Hepatocyte (in vitro differentiated cells): ENCODE data around the gene C8A. TPM values are rescaled to one million over a fixed set of nuclear protein-coding genes. Genes with fewer than 3 reads are reported as not detected.

Source experiments
- DNase-seq: peaks from one replicate; pipeline ENCODE4 v3.0.0-alpha.2; 2016; ENCODE audit warnings: low spot score
- H2AFZ ChIP-seq: fragments of 200-600 bp; sonication (generic); 2 replicates; pipeline ENCODE4 v1.6.0; 2016; ENCODE audit warnings: antibody characterized with exemption, mild to moderate bottlenecking
- H3K27ac ChIP-seq: fragments of 200-600 bp; sonication (generic); 2 replicates; pipeline ENCODE4 v1.5.1; 2016; ENCODE audit warnings: mild to moderate bottlenecking
- H3K27me3 ChIP-seq: fragments of 200-600 bp; sonication (generic); 2 replicates; pipeline ENCODE4 v1.6.1; 2016
- H3K36me3 ChIP-seq: fragments of 200-600 bp; sonication (generic); replicated peaks from 2 replicates; pipeline ENCODE4 v1.5.1; 2016; ENCODE audit warnings: low read depth; ENCODE audit not compliant: insufficient read depth
- H3K4me1 ChIP-seq: fragments of 200-600 bp; sonication (generic); 2 replicates; pipeline ENCODE4 v1.5.1; 2016; ENCODE audit warnings: mild to moderate bottlenecking, moderate library complexity; ENCODE audit not compliant: insufficient read depth
- H3K4me2 ChIP-seq: fragments of 200-600 bp; sonication (generic); 2 replicates; pipeline ENCODE4 v1.6.0; 2016
- H3K4me3 ChIP-seq: fragments of 200-600 bp; sonication (generic); 2 replicates; pipeline ENCODE4 v1.5.1; 2016; ENCODE audit warnings: mild to moderate bottlenecking
- H3K79me2 ChIP-seq: fragments of 200-600 bp; sonication (generic); 2 replicates; pipeline ENCODE4 v1.6.0; 2017; ENCODE audit warnings: mild to moderate bottlenecking
- H3K9me2 ChIP-seq: fragments of 200-600 bp; sonication (generic); replicated peaks from 2 replicates; pipeline ENCODE4 v1.6.0; 2017; ENCODE audit warnings: mild to moderate bottlenecking; ENCODE audit not compliant: insufficient read depth
- H3K9me3 ChIP-seq: fragments of 200-600 bp; sonication (generic); 2 replicates; pipeline ENCODE4 v1.5.1; 2016; ENCODE audit warnings: low read depth, mild to moderate bottlenecking
- H4K20me1 ChIP-seq: fragments of 200-600 bp; sonication (generic); 2 replicates; pipeline ENCODE4 v1.6.0; 2016; ENCODE audit warnings: mild to moderate bottlenecking; ENCODE audit not compliant: insufficient read depth, poor library complexity, severe bottlenecking
- EZH2 ChIP-seq: fragments of 200-600 bp; sonication (generic); IDR thresholded peaks from 2 replicates; pipeline ENCODE4 v1.6.1; 2016; ENCODE audit warnings: antibody characterized with exemption, mild to moderate bottlenecking, borderline replicate concordance
- EZH2phosphoT487 ChIP-seq: fragments of 200-600 bp; sonication (generic); IDR thresholded peaks from one replicate; pipeline ENCODE4 v1.6.1; 2018; ENCODE audit warnings: antibody characterized with exemption, mild to moderate bottlenecking, low read depth, moderate library complexity; ENCODE audit not compliant: unreplicated experiment, severe bottlenecking
- WGBS: methylation state at CpG from one replicate; pipeline ENCODE4 v1.1.6; 2016; ENCODE audit warnings: low lambda C conversion rate; ENCODE audit errors: missing lambda C conversion rate; 5-methylcytosine and 5-hydroxymethylcytosine counted together
- polyA plus RNA-seq: library from polyadenylated mRNA; unstranded; fragments of >200 nt; fragmentation: Nextera tagmentation; extraction: Ambion mirVana; gene quantifications from 2 replicates; pipeline ENCODE4 v1.2.1, GENCODE V29; 2016
- total RNA-seq: library from RNA; depleted of rRNA; stranded (reverse); fragments of >200 nt; gene quantifications from 2 replicates; pipeline ENCODE4 v1.2.3, GENCODE V29; 2014
- TF ChIP-seq, protein P1 (sequence below): fragments of 200-600 bp; sonication (generic); IDR thresholded peaks from 2 replicates; pipeline ENCODE4 v1.5.1; 2016; ENCODE audit warnings: antibody characterized with exemption, mild to moderate bottlenecking; ENCODE audit not compliant: poor library complexity

Gene C8A
- 5.8 and 8.2 TPM in 2 replicates for total RNA-seq
- 2.8 and 6.1 TPM in 2 replicates for polyA plus RNA-seq

DNA sequence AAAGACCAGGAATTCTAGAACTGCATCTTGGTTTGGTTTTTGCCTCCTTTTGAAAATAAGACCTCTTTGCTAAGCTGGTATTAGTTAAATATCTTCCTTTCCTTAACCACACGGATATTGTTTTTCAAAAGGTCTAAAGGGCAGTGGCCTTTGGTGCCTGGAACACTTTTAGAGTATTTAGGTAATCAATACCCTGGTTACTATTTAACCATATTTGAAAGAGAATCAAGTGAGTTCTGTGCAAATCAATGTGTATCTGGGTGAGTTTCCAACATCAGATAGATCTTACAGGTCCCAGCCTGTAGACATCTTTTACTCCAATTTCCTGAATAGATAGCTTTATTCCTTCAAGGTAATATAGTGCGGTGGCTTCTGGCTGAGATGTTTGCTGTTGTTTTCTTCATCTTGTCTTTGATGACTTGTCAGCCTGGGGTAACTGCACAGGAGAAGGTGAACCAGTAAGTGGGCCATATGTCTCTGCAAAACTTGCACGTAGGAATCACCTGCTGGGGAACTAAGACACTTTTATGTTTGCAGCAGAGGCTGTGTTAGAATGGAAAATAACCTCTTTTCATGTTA lies at the start of gene C8A:
Gene C8A (plus strand): TSS at position 277 of the 579 bp plus-strand sequence. CDS start 105 bp downstream, at position 382.
- no peak within 1 kb of the TSS for H3K4me3 ChIP-seq
- no peaks in the 10 kb centered on the region for H4K20me1 ChIP-seq
- H3K27me3 ChIP-seq, result no peaks in the 10 kb centered on the region
- DNase-seq, result no peak
- no peaks in the 10 kb centered on the region for H3K9me2 ChIP-seq
- H3K36me3 ChIP-seq, result no peaks in the 10 kb centered on the region
- no peaks in the 10 kb centered on the region for H3K4me1 ChIP-seq
- H3K4me2 ChIP-seq, result no peak within 1 kb of the TSS
- no peaks in the 10 kb centered on the region for H3K79me2 ChIP-seq
- H3K27ac ChIP-seq, result no peak within 1 kb of the TSS
- H3K9me3 ChIP-seq, result no peaks in the 10 kb centered on the region
- TF ChIP-seq EZH2phosphoT487, result no peak
- TF ChIP-seq, protein P1, sequence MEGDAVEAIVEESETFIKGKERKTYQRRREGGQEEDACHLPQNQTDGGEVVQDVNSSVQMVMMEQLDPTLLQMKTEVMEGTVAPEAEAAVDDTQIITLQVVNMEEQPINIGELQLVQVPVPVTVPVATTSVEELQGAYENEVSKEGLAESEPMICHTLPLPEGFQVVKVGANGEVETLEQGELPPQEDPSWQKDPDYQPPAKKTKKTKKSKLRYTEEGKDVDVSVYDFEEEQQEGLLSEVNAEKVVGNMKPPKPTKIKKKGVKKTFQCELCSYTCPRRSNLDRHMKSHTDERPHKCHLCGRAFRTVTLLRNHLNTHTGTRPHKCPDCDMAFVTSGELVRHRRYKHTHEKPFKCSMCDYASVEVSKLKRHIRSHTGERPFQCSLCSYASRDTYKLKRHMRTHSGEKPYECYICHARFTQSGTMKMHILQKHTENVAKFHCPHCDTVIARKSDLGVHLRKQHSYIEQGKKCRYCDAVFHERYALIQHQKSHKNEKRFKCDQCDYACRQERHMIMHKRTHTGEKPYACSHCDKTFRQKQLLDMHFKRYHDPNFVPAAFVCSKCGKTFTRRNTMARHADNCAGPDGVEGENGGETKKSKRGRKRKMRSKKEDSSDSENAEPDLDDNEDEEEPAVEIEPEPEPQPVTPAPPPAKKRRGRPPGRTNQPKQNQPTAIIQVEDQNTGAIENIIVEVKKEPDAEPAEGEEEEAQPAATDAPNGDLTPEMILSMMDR, result no peak
- no peak for TF ChIP-seq EZH2
- H2AFZ ChIP-seq, result no peak within 1 kb of the TSS
- WGBS, result 43% methylated on average over 3 of the region's 3 CpGs

DNA sequence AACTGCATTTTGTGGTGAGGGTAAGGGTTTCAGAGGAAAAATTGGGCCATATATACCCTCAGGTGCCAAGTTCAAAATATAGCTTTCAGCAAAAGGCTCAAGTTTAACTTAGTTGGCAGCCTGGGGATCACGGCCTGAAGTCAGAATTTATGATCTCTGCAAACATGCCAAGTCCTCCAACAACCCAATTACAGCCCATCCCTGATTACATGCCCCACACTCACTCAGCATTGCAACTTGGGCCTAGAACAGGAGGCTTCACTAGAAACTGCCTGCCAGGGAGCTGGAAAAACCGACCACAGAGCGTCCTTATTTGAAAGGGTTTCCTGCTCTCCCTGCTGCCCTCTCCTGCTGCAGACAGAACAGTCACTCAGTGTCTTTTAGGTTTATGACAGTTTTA lies 47.8 kb upstream of the C8A start:
- Histone ChIP-seq H3K4me1 (peaks cover 5% of the 10 kb centered on the region), H3K79me2 (no peaks in the 10 kb centered on the region), H3K4me3 (no peak overlapping the region), H4K20me1 (no peaks in the 10 kb centered on the region), H3K27me3 (no peaks in the 10 kb centered on the region), H3K36me3 (no peaks in the 10 kb centered on the region), H3K9me2 (no peaks in the 10 kb centered on the region), H3K27ac (no peak overlapping the region), H2AFZ (no peak overlapping the region), H3K9me3 (no peaks in the 10 kb centered on the region), H3K4me2 (no peak overlapping the region)
- 45% methylated on average over 3 of the region's 3 CpGs for WGBS
- TF ChIP-seq EZH2 (no peak), EZH2phosphoT487 (no peak)
- TF ChIP-seq, protein P1, result peak; percentile 15
- DNase-seq, result no peak

DNA sequence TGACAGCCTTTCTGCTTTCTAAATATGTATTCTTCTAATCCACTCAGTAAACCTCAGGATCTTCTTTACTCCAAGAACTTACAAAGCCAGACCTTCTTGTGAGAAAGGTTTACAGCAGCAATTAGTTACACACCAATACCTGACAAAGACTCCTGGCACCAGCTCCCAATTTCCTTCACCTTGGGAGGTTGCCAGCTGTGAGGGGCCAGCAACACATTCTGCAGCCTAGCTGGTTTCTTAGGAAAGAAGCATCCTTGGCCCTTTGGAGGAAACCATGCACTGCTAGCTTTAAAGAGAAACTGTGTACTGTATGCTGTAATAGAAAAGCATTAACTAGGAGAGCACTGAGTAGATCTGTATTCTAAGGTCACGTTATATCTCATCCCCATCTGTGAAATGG lies 46.2 kb upstream of the C8A start:
- Histone ChIP-seq H3K36me3 (no peaks in the 10 kb centered on the region), H3K4me2 (no peak overlapping the region), H3K4me3 (no peak overlapping the region), H3K79me2 (peaks cover 3% of the 10 kb centered on the region), H3K4me1 (peaks cover 9% of the 10 kb centered on the region), H3K9me2 (no peaks in the 10 kb centered on the region), H2AFZ (no peak overlapping the region), H4K20me1 (no peaks in the 10 kb centered on the region), H3K27ac (no peak overlapping the region), H3K9me3 (no peaks in the 10 kb centered on the region), H3K27me3 (no peaks in the 10 kb centered on the region)
- TF ChIP-seq EZH2phosphoT487 (no peak), EZH2 (no peak)
- TF ChIP-seq, protein P1, result no peak
- DNase-seq, result no peak
- 70% methylated on average over 1 of the region's 1 CpG for WGBS
